Islet precursor cell (in vitro differentiated cells): ENCODE data around the gene CSNK2A3.

Source experiments
- DNase-seq: peaks from one replicate; pipeline ENCODE4 v3.0.0-alpha.2; 2018

The CSNK2A3 gene

DNA sequence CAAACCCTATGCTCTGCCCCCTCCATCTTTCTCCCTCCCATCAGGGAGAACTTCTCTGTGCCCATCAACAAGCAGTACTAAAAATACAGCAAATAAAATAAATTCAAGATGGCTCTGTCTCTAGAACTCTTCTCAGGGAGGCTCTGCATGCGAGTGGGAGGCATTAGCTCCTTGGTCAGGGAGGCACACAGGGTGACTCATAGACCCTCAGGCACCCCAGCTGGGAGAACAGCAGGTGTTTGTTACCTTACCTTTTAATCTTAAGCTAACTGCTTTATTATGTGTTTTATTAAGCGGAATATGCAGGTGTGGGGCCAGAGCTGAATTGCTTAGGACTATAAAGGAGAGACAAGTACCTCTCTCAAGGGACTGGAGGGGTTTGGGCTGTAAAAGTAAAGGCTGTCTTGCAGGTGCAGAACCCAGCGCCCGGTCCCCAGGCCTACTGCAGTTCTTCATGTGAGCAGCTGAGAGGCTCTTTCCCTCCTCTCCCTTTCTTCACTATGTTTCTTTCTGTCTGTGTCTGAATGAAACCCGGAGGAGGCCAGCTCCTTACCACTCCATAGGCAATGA, 20.8 kb downstream of the CSNK2A3 start:
- DNase-seq = peak; percentile 69

- DNase-seq = peak; percentile 60
These were observed 23.8 kb downstream of the CSNK2A3 start for GRCh38 chr11:11329062-11329806.

GRCh38 chr11:11324090-11324489, 29.0 kb downstream of the CSNK2A3 start:
- no peak for DNase-seq

DNA sequence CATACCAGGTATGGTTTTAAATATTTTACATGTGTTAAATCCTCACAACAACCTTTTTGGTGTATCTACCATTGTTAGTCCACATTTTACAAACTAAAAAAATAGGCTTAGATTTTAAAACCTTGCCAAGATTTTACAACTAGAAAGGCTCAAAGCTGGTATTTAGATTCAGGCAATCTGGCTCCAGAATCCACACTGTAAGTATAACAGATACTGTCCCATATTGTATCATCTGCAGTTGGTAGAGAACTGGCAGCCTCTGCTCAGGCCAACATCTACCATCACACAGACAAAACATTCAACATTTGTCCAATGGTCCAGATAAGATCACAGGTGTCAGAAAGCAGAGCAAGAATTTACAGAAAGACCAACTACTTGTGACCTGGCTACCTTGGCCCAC, 30.9 kb downstream of the CSNK2A3 start:
- DNase-seq = no peak

DNA sequence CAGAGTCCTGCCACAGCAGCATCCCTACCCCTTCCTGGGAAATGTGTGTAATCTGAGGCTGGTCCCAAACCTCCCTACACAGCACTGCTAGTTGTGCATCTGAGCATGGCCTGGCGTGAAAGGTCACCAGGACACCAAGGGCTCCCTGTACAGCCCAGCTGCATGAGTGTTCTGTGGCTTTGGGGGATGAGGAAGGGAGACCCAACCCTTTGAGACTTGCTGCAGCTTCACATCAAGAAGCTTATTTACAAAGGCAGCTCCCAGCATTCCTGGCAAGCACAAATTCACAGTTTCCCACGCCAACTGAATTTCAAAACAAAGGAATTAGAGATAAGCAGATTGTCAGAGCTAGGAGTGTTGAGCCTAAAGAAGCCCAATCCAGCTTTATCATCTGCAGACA, 32.2 kb downstream of the CSNK2A3 start:
- no peak for DNase-seq

GRCh38 chr11:11318961-11319360, 34.1 kb downstream of the CSNK2A3 start:
- DNase-seq = no peak

GRCh38 chr11:11318461-11318860, 34.6 kb downstream of the CSNK2A3 start:
- DNase-seq = no peak

DNA sequence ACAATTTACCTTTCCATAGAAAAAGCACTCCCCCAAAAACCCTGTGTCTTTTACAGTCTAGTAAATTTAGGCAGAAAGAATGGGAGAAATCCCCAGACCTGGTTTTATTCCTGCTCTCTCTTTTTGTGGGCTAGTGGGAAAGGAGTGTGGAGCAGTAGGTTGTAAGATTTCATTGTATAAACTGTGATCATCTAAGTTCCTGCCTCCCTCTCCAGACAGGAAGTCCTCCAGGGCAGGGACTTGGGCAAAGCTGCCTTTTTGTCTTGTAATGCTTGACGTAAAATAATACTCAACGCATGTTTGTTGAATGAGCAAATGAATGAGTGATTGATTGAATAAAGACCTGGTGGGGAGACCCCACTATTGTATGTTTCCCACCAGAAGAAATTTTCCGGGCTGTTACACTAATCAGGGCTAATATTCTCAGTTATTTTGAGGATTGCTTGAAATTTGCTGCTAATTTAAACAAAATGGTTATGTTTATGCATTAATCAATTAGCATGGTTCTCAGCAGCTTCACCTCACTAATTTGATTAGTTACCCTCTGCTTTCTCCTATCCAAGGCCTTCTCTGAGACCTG, 36.3 kb downstream of the CSNK2A3 start:
- no peak for DNase-seq

DNA sequence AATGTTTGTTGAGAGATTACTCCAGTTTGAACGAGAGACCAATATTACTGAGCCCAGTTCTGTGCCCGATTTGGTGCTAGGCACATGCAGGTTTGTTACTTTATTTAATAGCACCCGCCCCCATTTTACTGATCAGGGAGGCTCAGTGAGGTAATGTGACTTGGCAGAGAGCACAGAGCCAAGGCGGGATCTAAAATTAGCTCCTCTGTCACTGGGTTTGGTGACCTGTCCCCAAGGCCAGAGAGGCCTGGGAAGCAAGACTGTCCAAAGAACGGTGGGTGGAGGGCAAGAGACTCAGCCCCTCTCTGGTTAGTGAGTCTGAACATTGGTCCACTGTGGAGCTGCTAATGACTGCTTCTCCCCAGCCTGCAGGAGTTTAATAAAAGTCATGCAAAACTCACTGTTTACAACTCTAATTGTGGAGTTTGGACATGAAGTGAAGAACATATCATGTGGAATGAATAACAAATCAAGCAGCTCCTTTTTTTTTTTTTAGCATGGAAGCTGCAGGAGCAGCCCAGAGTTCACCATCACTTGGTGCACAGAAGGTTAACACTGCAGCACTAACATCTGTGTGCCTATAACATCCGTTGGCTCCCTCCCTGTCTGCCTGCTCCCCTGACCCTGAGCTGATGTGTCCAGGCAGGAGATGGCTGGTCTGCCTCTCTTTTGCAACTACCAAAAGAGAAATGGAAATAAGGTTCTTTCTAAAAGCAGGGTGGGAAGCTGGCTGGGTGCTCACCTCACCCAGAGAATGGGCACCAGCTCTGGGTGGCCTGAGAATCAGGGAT, 39.0 kb downstream of the CSNK2A3 start:
- DNase-seq = no peak

- DNase-seq = no peak
These were observed 39.6 kb downstream of the CSNK2A3 start for GRCh38 chr11:11313426-11313825.

DNA sequence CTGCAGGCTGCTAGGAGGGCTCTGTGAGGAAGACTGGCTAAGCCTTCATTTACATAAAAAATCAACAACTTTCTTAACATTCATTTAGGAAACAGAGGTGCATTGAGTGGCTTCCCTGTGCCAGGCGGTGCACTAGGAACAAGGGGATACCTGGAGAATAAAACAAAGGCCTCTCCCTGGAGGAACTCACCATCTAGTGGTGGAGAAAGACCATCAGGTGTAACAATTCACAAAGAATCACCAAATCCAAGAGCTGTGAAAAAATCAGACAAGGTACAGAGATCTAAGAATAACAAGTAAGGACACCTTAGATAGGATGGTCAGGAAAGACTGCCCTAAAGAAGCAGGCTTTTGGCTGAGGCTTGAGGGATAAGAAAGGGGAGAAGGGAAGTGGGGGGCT, 40.3 kb downstream of the CSNK2A3 start:
- DNase-seq = no peak

DNA sequence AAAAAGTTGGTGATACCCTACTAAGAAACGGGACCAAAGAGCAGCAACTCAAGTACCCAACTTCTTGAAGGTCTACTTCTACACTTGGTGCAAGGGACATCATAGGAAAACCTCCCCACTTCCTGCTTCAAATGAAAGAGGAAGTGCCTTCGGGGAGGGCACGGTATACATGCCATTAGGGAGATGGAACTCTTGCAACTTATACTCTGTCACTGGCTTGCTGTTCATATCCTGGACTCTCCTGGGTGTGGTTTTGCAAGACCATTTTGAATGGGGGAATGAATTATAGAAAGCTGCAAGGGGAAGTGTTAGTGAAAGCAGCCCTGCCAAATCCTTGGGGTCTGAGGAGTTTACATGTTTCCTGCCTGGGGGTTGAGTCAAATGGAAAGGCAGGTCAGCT, 41.9 kb downstream of the CSNK2A3 start:
- DNase-seq = no peak

DNA sequence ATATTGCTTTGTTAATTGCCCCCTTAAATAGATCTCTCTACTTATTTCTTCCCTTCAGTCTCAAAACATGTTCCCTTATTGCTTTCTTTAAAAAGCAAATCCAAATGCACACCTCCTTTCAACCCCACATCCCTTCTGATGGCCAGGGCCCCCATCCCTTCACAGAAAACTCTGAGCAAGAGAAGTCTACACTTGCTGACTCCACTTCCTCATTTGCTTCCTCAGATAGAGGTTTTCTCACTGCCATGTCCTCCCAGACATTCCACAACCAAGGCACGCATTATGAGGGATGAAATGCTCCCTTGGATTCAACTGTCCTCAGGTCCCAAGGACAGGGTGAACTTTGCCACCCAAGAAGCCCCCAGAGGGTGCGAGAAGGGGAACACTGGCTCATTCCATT, 43.1 kb downstream of the CSNK2A3 start:
- DNase-seq = no peak

GRCh38 chr11:11308249-11308648, 44.8 kb downstream of the CSNK2A3 start:
- DNase-seq = no peak

GRCh38 chr11:11306855-11307254, 46.2 kb downstream of the CSNK2A3 start:
- no peak for DNase-seq

- DNase-seq = no peak
These were observed 48.5 kb downstream of the CSNK2A3 start for GRCh38 chr11:11304550-11304949.

- no peak for DNase-seq
These were observed 50.5 kb downstream of the CSNK2A3 start for GRCh38 chr11:11302565-11302964.
